Peyer's patch (tissue), 4 donors: Measurements from ENCODE around the gene NTN1.

ENCODE experiments used
- POLR2A ChIP-seq, 2 donors: fragments of 450-650 bp; IDR thresholded peaks; one replicate each; pipeline ENCODE4 v1.5.1; 2017; ENCODE audit warnings: antibody characterized with exemption in 2 of 2, mild to moderate bottlenecking in 2 of 2, moderate library complexity in 2 of 2
- TF ChIP-seq, protein P1 (sequence below), 6 experiments: fragments of 450-650 bp in 4 of 6; fragments of 200-600 bp in 2 of 6; sonication (generic) in 1 of 6; IDR thresholded peaks; one replicate each; pipeline ENCODE4 v1.5.1; 2017 to 2019; ENCODE audit warnings: antibody characterized with exemption in 6 of 6, mild to moderate bottlenecking in 3 of 6, moderate library complexity in 1 of 6

GRCh38 chr17:9167379-9167778 is 146.1 kb downstream of the NTN1 start:
- TF ChIP-seq, protein P1, sequence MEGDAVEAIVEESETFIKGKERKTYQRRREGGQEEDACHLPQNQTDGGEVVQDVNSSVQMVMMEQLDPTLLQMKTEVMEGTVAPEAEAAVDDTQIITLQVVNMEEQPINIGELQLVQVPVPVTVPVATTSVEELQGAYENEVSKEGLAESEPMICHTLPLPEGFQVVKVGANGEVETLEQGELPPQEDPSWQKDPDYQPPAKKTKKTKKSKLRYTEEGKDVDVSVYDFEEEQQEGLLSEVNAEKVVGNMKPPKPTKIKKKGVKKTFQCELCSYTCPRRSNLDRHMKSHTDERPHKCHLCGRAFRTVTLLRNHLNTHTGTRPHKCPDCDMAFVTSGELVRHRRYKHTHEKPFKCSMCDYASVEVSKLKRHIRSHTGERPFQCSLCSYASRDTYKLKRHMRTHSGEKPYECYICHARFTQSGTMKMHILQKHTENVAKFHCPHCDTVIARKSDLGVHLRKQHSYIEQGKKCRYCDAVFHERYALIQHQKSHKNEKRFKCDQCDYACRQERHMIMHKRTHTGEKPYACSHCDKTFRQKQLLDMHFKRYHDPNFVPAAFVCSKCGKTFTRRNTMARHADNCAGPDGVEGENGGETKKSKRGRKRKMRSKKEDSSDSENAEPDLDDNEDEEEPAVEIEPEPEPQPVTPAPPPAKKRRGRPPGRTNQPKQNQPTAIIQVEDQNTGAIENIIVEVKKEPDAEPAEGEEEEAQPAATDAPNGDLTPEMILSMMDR (IDR thresholded peaks at IDR 0.05): no peak
- TF ChIP-seq POLR2A (IDR thresholded peaks at IDR 0.05): no peak
